Kidney (tissue), 14 donors: Measurements from ENCODE around the gene ZNF747. TPM values are rescaled to one million over a fixed set of nuclear protein-coding genes. Genes with fewer than 3 reads are reported as not detected.

Experiments used
- DNase-seq, 5 donors: peaks; one replicate each; pipeline ENCODE4 v3.0.0-alpha.2; 2013 to 2020
- FAIRE-seq: peaks from 2 replicates; lab custom pipeline; 2012; peaks lifted over from hg19 to GRCh38; lab: Jason Lieb, UNC
- H3K27ac ChIP-seq, 2 donors: one replicate each; pipeline ENCODE4 v1.7.0; 2013; ENCODE audit warnings: low read depth in 2 of 2, low read length in 2 of 2, inconsistent platforms in 1 of 2
- H3K27me3 ChIP-seq: one replicate; pipeline ENCODE4 v1.7.1; 2013; ENCODE audit warnings: low read length, inconsistent platforms; ENCODE audit not compliant: control insufficient read depth, insufficient read depth
- H3K36me3 ChIP-seq, 3 donors: one replicate each; pipeline versions ENCODE4 v1.7.0 to v1.7.1; 2013; ENCODE audit warnings: low read length in 3 of 3, control low read depth in 1 of 3, inconsistent platforms in 1 of 3; ENCODE audit not compliant: insufficient read depth in 3 of 3, control insufficient read depth in 2 of 3
- H3K4me1 ChIP-seq, 3 donors: one replicate each; pipeline versions ENCODE4 v1.7.0 to v1.7.1; 2013; ENCODE audit warnings: low read length in 3 of 3, inconsistent platforms in 1 of 3, low read depth in 1 of 3; ENCODE audit not compliant: control insufficient read depth in 2 of 3, insufficient read depth in 2 of 3
- H3K4me3 ChIP-seq, 3 donors: one replicate each; pipeline versions ENCODE4 v1.7.0 to v1.8.1; 2013; ENCODE audit warnings: low read length in 3 of 3, control low read depth in 1 of 3, inconsistent platforms in 1 of 3
- H3K9ac ChIP-seq, 3 donors: one replicate each; pipeline versions ENCODE4 v1.7.0 to v1.7.1; 2013; ENCODE audit warnings: low read length in 3 of 3, control low read depth in 1 of 3, inconsistent platforms in 1 of 3
- H3K9me3 ChIP-seq, 3 donors: one replicate each; pipeline versions ENCODE4 v1.7.0 to v1.7.1; 2013; ENCODE audit warnings: low read length in 3 of 3, control low read depth in 1 of 3, inconsistent platforms in 1 of 3; ENCODE audit not compliant: control insufficient read depth in 2 of 3, insufficient read depth in 1 of 3
- CTCF ChIP-seq: IDR thresholded peaks from 3 replicates; pipeline ENCODE4 v1.5.1; 2012; ENCODE audit warnings: mild to moderate bottlenecking, moderate library complexity, borderline replicate concordance; ENCODE audit not compliant: insufficient read depth; ENCODE audit errors: extremely low read depth
- intact Hi-C: fragments of 100-400 bp; cut with DNase I; formaldehyde crosslinking; loops from one replicate; pipeline ENCODE4 v1.11.1; 2022
- polyA plus RNA-seq: library from polyadenylated mRNA; stranded (reverse); fragments of 350-450 nt; fragmentation: Illumina TruSeq; extraction: RNeasy Lipid Tissue Mini Kit (QIAGEN cat#74804); gene quantifications from one replicate; pipeline ENCODE4 v1.2.3, GENCODE V29; 2014; ENCODE audit warnings: low read depth, low replicate concordance; ENCODE audit not compliant: insufficient read depth
- total RNA-seq: library from RNA; stranded (reverse); fragmentation: NEBNext Ultra II Directional; extraction: Animal tissue kit (Norgen Biotek cat#: 25700); gene quantifications from one replicate; pipeline ENCODE4 v1.2.1, GENCODE V29; 2021
- donor health status: control.
- donor health status: control.
- donor health status: control.
- donor health status: control.
- donor health status: control.
- donor health status: DM: yes; HTN: yes; CAD: no.
- donor health status: Normal renal cell carcinoma (clear cell type).

Gene ZNF747
- total and polyA plus RNA-seq, 2 donors from 2014 or later, result 10.1 to 11.6 TPM

DNA sequence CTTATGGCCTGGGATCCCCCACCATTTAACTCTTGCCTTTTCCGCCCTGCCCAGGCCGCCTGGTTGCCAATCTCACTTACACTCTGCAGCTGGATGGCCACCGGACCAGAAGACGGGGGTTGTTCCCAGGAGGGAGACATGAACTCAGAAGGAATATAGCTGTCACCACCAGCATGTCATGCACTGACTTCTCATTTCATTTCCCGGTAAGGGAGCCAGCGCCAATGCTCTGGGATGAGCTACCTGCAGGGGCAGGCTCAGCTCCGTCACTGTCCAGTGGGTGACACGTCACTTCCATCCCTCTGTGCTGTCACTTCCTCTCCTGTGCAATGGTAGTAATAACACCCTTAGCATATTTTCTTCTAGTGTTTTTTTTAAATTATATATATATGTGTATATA lies 35.4 kb downstream of the ZNF747 start:
- FAIRE-seq (no peak), DNase-seq (no peak)
- no peak overlapping the region for H3K9ac ChIP-seq
- H3K36me3 ChIP-seq, result no peaks in the 10 kb centered on the region
- no peaks in the 10 kb centered on the region for H3K27me3 ChIP-seq
- no peaks in the 10 kb centered on the region for H3K4me1 ChIP-seq
- H3K27ac ChIP-seq, result no peak overlapping the region
- intact Hi-C loops, result no loop called here
- H3K9me3 ChIP-seq, result no peaks in the 10 kb centered on the region
- no peak overlapping the region for H3K4me3 ChIP-seq
- TF ChIP-seq CTCF, result no peak

GRCh38 chr16:30494709-30495108 lies 39.9 kb downstream of the ZNF747 start:
- no peak for TF ChIP-seq CTCF
- DNase-seq, result no peak

GRCh38 chr16:30493941-30494488 lies 40.6 kb downstream of the ZNF747 start:
- no peak for FAIRE-seq
- intact Hi-C loops, result no loop called here
- Histone ChIP-seq H3K9me3 (no peaks in the 10 kb centered on the region), H3K9ac (no peak overlapping the region), H3K27ac (no peak overlapping the region), H3K27me3 (no peaks in the 10 kb centered on the region), H3K4me1 (no peaks in the 10 kb centered on the region), H3K4me3 (no peak overlapping the region), H3K36me3 (no peaks in the 10 kb centered on the region)
- no peak for TF ChIP-seq CTCF
- peak in 2 of 5 donors; percentile 24 to 32 for DNase-seq

More at GRCh38 chr16:30494709-30495108, 39.9 kb downstream of the ZNF747 start:
- FAIRE-seq, result no peak
- Histone ChIP-seq H3K9ac (no peak overlapping the region), H3K27me3 (no peaks in the 10 kb centered on the region), H3K36me3 (no peaks in the 10 kb centered on the region), H3K4me3 (no peak overlapping the region), H3K27ac (no peak overlapping the region), H3K9me3 (no peaks in the 10 kb centered on the region), H3K4me1 (no peaks in the 10 kb centered on the region)
- intact Hi-C loops, result no loop called here
